Measurements from ENCODE around the gene AMBP.
A peak's percentile ranks its signal among the peaks of the same experiment; 100 is the strongest.

Gene AMBP

GRCh38 chr9:114098021-114098935, 20.2 kb upstream of the AMBP start:
- peak; percentile 79 for DNase-seq (ENCODE audit: low spot score)
- ChIA-PET CTCF (interaction anchor here (1.0 to 2.3 kb wide), 3 partner anchors 10 to 192 kb away, joined by 4 to 11 read pairs (median 8); no protein-coding TSS in a partner anchor), POLR2A (ENCODE audit: low non-redundant PET) (no interaction called here)
- no peak for TF ChIP-seq CTCF (conservative IDR thresholded peaks at IDR 0.05; ENCODE audit: low read depth)
- no peak overlapping the region for H3K27ac ChIP-seq

- TF ChIP-seq CTCF (conservative IDR thresholded peaks at IDR 0.05; ENCODE audit: low read depth): no peak
- POLR2A ChIA-PET (ENCODE audit: low non-redundant PET): no interaction called here
- no peak for DNase-seq (ENCODE audit: low spot score)
- CTCF ChIA-PET: interaction anchor here (0.7 to 2.5 kb wide), 5 partner anchors 10 to 360 kb away, joined by 3 to 11 read pairs (median 8); no protein-coding TSS in a partner anchor
- H3K27ac ChIP-seq: no peak overlapping the region
Measured at GRCh38 chr9:114097613-114098020, 19.5 kb upstream of the AMBP start.

- no peak overlapping the region for H3K27ac ChIP-seq
- no peak for TF ChIP-seq CTCF (conservative IDR thresholded peaks at IDR 0.05; ENCODE audit: low read depth)
- DNase-seq (ENCODE audit: low spot score): no peak
- ChIA-PET POLR2A (ENCODE audit: low non-redundant PET) (no interaction called here), CTCF (interaction anchor here (0.6 to 2.5 kb wide), 5 partner anchors 11 to 359 kb away, joined by 3 to 11 read pairs (median 8); no protein-coding TSS in a partner anchor)
Measured at GRCh38 chr9:114096866-114097612, 18.9 kb upstream of the AMBP start.

GRCh38 chr9:114096041-114096511, 18.0 kb upstream of the AMBP start:
- no peak for DNase-seq (ENCODE audit: low spot score)
- POLR2A ChIA-PET (ENCODE audit: low non-redundant PET): no interaction called here
- CTCF ChIA-PET: interaction anchor here (0.6 to 2.5 kb wide), 3 partner anchors 12 to 215 kb away, joined by 3 to 11 read pairs (median 4); no protein-coding TSS in a partner anchor
- no peak overlapping the region for H3K27ac ChIP-seq
- no peak for TF ChIP-seq CTCF (conservative IDR thresholded peaks at IDR 0.05; ENCODE audit: low read depth)

GRCh38 chr9:114094971-114095370, 16.9 kb upstream of the AMBP start:
- no peak for DNase-seq (ENCODE audit: low spot score)
- POLR2A ChIA-PET (ENCODE audit: low non-redundant PET): no interaction called here
- TF ChIP-seq CTCF (conservative IDR thresholded peaks at IDR 0.05; ENCODE audit: low read depth): no peak
- CTCF ChIA-PET: interaction anchor here (0.6 to 2.1 kb wide), 8 partner anchors 12 to 198 kb away, joined by 3 to 16 read pairs (median 4); no protein-coding TSS in a partner anchor
- H3K27ac ChIP-seq: no peak overlapping the region
